Neural progenitor cell (in vitro differentiated cells): Measurements from ENCODE around the gene DOCK4. TPM values are rescaled to one million over a fixed set of nuclear protein-coding genes. Genes with fewer than 3 reads are reported as not detected.
A peak's percentile ranks its signal among the peaks of the same experiment; 100 is the strongest.

ENCODE experiments used
- DNase-seq: peaks from one replicate; pipeline ENCODE4 v3.0.0-alpha.2; 2016; ENCODE audit warnings: low spot score
- H2AFZ ChIP-seq: fragments of 200-600 bp; sonication (generic); replicated peaks from 2 replicates; pipeline ENCODE4 v1.6.1; 2016; ENCODE audit warnings: antibody characterized with exemption
- H3F3A ChIP-seq: fragments of 200-600 bp; sonication (generic); 2 replicates; pipeline ENCODE4 v1.6.1; 2016; ENCODE audit warnings: antibody characterized with exemption, low read depth
- H3K27ac ChIP-seq: fragments of 200-600 bp; sonication (generic); 2 replicates; pipeline ENCODE4 v1.5.1; 2016; ENCODE audit warnings: mild to moderate bottlenecking
- H3K27me3 ChIP-seq: fragments of 200-600 bp; sonication (generic); 2 replicates; pipeline ENCODE4 v1.6.1; 2016; ENCODE audit warnings: mild to moderate bottlenecking, moderate library complexity
- H3K36me3 ChIP-seq: fragments of 200-600 bp; sonication (generic); 2 replicates; pipeline ENCODE4 v1.5.1; 2016
- H3K4me1 ChIP-seq: fragments of 200-600 bp; sonication (generic); 2 replicates; pipeline ENCODE4 v1.6.1; 2016; ENCODE audit warnings: mixed run types
- H3K4me2 ChIP-seq: fragments of 200-600 bp; sonication (generic); 2 replicates; pipeline ENCODE4 v1.6.1; 2016
- H3K4me3 ChIP-seq: fragments of 200-600 bp; sonication (generic); 2 replicates; pipeline ENCODE4 v1.5.1; 2016
- H3K79me2 ChIP-seq: fragments of 200-600 bp; sonication (generic); 2 replicates; pipeline ENCODE4 v1.6.1; 2016; ENCODE audit warnings: low read depth
- H3K9ac ChIP-seq: fragments of 200-600 bp; sonication (generic); 2 replicates; pipeline ENCODE4 v1.6.1; 2016
- H3K9me3 ChIP-seq: fragments of 200-600 bp; sonication (generic); 2 replicates; pipeline ENCODE4 v1.5.1; 2016; ENCODE audit warnings: low read depth
- H4K20me1 ChIP-seq: fragments of 200-600 bp; sonication (generic); 2 replicates; pipeline ENCODE4 v1.6.1; 2016; ENCODE audit warnings: low read depth
- H3K27ac Mint-ChIP-seq: 3 replicates; pipeline ENCODE4 v1.8.0; 2021; ENCODE audit warnings: mixed read lengths
- H3K27me3 Mint-ChIP-seq: 2 replicates; pipeline ENCODE4 v1.8.0; 2022; ENCODE audit warnings: low read depth, mild to moderate bottlenecking, inconsistent platforms, moderate library complexity, mixed read lengths; ENCODE audit not compliant: insufficient read depth
- H3K36me3 Mint-ChIP-seq: 3 replicates; pipeline ENCODE4 v1.8.0; 2021; ENCODE audit warnings: mixed read lengths
- H3K4me1 Mint-ChIP-seq: 3 replicates; pipeline ENCODE4 v1.8.0; 2021; ENCODE audit warnings: mixed read lengths
- H3K4me3 Mint-ChIP-seq: 3 replicates; pipeline ENCODE4 v1.8.0; 2021; ENCODE audit warnings: mild to moderate bottlenecking, moderate library complexity, mixed read lengths
- H3K9me3 Mint-ChIP-seq: 3 replicates; pipeline ENCODE4 v1.8.0; 2020; ENCODE audit warnings: mixed read lengths
- EZH2 ChIP-seq: fragments of 200-600 bp; sonication (generic); IDR thresholded peaks from 2 replicates; pipeline ENCODE4 v1.6.1; 2017; ENCODE audit warnings: antibody characterized with exemption, mild to moderate bottlenecking, moderate library complexity
- EZH2phosphoT487 ChIP-seq: fragments of 200-600 bp; sonication (generic); IDR thresholded peaks from 2 replicates; pipeline ENCODE4 v1.6.1; 2017; ENCODE audit warnings: antibody characterized with exemption
- total RNA-seq: library from RNA; depleted of rRNA; stranded (reverse); fragments of >200 nt; gene quantifications from 2 replicates; pipeline ENCODE4 v1.2.3, GENCODE V29; 2015; ENCODE audit warnings: low replicate concordance
- TF ChIP-seq, protein P1 (sequence below): fragments of 200-600 bp; sonication (generic); IDR thresholded peaks from 2 replicates; pipeline ENCODE4 v1.5.1; 2017; ENCODE audit warnings: antibody characterized with exemption, mild to moderate bottlenecking

The DOCK4 gene
- total RNA-seq, 1 donor from 2014 or later = 11.4 TPM

GRCh38 chr7:111997546-111997945 is 208.7 kb downstream of the DOCK4 start:
- no peaks in the 10 kb centered on the region for H3K9me3 Mint-ChIP-seq
- Histone ChIP-seq H3K27me3 (no peaks in the 10 kb centered on the region), H3K36me3 (no peaks in the 10 kb centered on the region)

GRCh38 chr7:111992601-111993000 is 213.6 kb downstream of the DOCK4 start:
- no peaks in the 10 kb centered on the region for H4K20me1 ChIP-seq
- no peaks in the 10 kb centered on the region for H3K36me3 ChIP-seq
- H3K27me3 ChIP-seq = no peaks in the 10 kb centered on the region
- H3K79me2 ChIP-seq = no peaks in the 10 kb centered on the region
- H3K27ac Mint-ChIP-seq = no peak overlapping the region
- TF ChIP-seq, protein P1, sequence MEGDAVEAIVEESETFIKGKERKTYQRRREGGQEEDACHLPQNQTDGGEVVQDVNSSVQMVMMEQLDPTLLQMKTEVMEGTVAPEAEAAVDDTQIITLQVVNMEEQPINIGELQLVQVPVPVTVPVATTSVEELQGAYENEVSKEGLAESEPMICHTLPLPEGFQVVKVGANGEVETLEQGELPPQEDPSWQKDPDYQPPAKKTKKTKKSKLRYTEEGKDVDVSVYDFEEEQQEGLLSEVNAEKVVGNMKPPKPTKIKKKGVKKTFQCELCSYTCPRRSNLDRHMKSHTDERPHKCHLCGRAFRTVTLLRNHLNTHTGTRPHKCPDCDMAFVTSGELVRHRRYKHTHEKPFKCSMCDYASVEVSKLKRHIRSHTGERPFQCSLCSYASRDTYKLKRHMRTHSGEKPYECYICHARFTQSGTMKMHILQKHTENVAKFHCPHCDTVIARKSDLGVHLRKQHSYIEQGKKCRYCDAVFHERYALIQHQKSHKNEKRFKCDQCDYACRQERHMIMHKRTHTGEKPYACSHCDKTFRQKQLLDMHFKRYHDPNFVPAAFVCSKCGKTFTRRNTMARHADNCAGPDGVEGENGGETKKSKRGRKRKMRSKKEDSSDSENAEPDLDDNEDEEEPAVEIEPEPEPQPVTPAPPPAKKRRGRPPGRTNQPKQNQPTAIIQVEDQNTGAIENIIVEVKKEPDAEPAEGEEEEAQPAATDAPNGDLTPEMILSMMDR = no peak
- TF ChIP-seq EZH2phosphoT487 (no peak), EZH2 (no peak)
- no peak overlapping the region for H3K9ac ChIP-seq
- no peaks in the 10 kb centered on the region for H3K9me3 Mint-ChIP-seq
- H3K27me3 Mint-ChIP-seq = no peaks in the 10 kb centered on the region
- no peak overlapping the region for H3K4me3 Mint-ChIP-seq
- H3K9me3 ChIP-seq = no peaks in the 10 kb centered on the region
- peaks cover 14% of the 10 kb centered on the region for H3K4me1 ChIP-seq
- H3K4me3 ChIP-seq = no peak overlapping the region
- peaks cover 15% of the 10 kb centered on the region for H3K36me3 Mint-ChIP-seq
- DNase-seq = no peak
- H3K4me2 ChIP-seq = no peak overlapping the region
- no peak overlapping the region for H2AFZ ChIP-seq
- no peak overlapping the region for H3K27ac ChIP-seq
- H3F3A ChIP-seq = no peaks in the 10 kb centered on the region
- peaks cover 4% of the 10 kb centered on the region for H3K4me1 Mint-ChIP-seq

More at GRCh38 chr7:111997546-111997945, 208.7 kb downstream of the DOCK4 start:
- no peak for TF ChIP-seq EZH2phosphoT487
- TF ChIP-seq EZH2 = no peak
- Histone ChIP-seq H3K27ac (no peak overlapping the region), H3F3A (no peaks in the 10 kb centered on the region), H3K9me3 (no peaks in the 10 kb centered on the region), H3K4me2 (no peak overlapping the region), H3K4me3 (no peak overlapping the region), H3K9ac (no peak overlapping the region), H3K4me1 (no peaks in the 10 kb centered on the region), H3K79me2 (no peaks in the 10 kb centered on the region), H2AFZ (no peak overlapping the region), H4K20me1 (no peaks in the 10 kb centered on the region)
- Mint-ChIP-seq H3K27ac (no peak overlapping the region), H3K36me3 (no peaks in the 10 kb centered on the region), H3K4me1 (peaks cover 4% of the 10 kb centered on the region), H3K4me3 (no peak overlapping the region), H3K27me3 (no peaks in the 10 kb centered on the region)
- DNase-seq = no peak

DNA sequence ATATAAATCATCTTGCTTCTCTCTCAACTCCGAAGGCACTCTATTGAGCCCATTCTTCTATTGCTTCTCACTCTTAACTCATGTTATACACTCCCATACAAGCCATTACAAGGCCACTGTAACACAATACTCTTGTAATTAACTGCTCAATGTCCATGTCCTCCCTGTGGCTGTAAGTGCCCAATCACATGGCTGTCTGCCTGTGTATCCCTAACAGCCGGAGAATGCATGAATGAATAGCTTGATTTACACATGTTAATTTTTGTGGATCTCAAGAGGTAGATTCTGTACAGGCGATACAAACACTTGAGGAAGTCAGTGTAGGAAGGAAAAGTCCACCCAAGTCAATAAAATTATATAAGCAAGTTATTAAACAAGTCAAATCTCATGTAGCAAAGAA is 215.6 kb downstream of the DOCK4 start:
- Mint-ChIP-seq H3K27me3 (no peaks in the 10 kb centered on the region), H3K4me3 (no peak overlapping the region), H3K36me3 (peaks cover 18% of the 10 kb centered on the region)

GRCh38 chr7:111987886-111988285 is 218.3 kb downstream of the DOCK4 start:
- no peaks in the 10 kb centered on the region for H3K36me3 ChIP-seq
- no peak overlapping the region for H3K27ac ChIP-seq
- H3K27me3 ChIP-seq = no peaks in the 10 kb centered on the region
- no peak overlapping the region for H3K4me3 ChIP-seq
- peaks cover 31% of the 10 kb centered on the region for H3K36me3 Mint-ChIP-seq
- no peak overlapping the region for H3K9ac ChIP-seq
- no peaks in the 10 kb centered on the region for H3K27me3 Mint-ChIP-seq
- no peak overlapping the region for H3K4me3 Mint-ChIP-seq
- H3K4me1 Mint-ChIP-seq = peaks cover 4% of the 10 kb centered on the region
- H3K27ac Mint-ChIP-seq = no peak overlapping the region
- TF ChIP-seq, protein P1 = no peak
- no peak for TF ChIP-seq EZH2
- no peak for TF ChIP-seq EZH2phosphoT487
- no peaks in the 10 kb centered on the region for H4K20me1 ChIP-seq
- no peak for DNase-seq
- no peaks in the 10 kb centered on the region for H3K9me3 ChIP-seq
- no peaks in the 10 kb centered on the region for H3F3A ChIP-seq
- H3K79me2 ChIP-seq = no peaks in the 10 kb centered on the region
- no peak overlapping the region for H2AFZ ChIP-seq
- no peak overlapping the region for H3K4me2 ChIP-seq
- no peaks in the 10 kb centered on the region for H3K9me3 Mint-ChIP-seq
- peaks cover 14% of the 10 kb centered on the region for H3K4me1 ChIP-seq

More for the DNA sequence above, 215.6 kb downstream of the DOCK4 start:
- peak; percentile 37 for DNase-seq
- Histone ChIP-seq H3K27ac (no peak overlapping the region), H4K20me1 (no peaks in the 10 kb centered on the region), H3F3A (no peaks in the 10 kb centered on the region), H3K79me2 (no peaks in the 10 kb centered on the region), H2AFZ (no peak overlapping the region), H3K9ac (no peak overlapping the region), H3K36me3 (no peaks in the 10 kb centered on the region), H3K9me3 (no peaks in the 10 kb centered on the region), H3K27me3 (no peaks in the 10 kb centered on the region), H3K4me3 (no peak overlapping the region), H3K4me1 (peaks cover 14% of the 10 kb centered on the region), H3K4me2 (no peak overlapping the region)
- H3K27ac Mint-ChIP-seq = no peak overlapping the region
- TF ChIP-seq, protein P1 = no peak
- no peak for TF ChIP-seq EZH2phosphoT487
- TF ChIP-seq EZH2 = no peak
- peaks cover 4% of the 10 kb centered on the region for H3K4me1 Mint-ChIP-seq
- H3K9me3 Mint-ChIP-seq = no peaks in the 10 kb centered on the region
